Fibroblast of lung (primary cell): ENCODE data around the gene KRAS.

Experiments used
- CTCF ChIP-seq, 2 donors: IDR thresholded peaks in 1 of 2; conservative IDR thresholded peaks in 1 of 2; 1 replicate in 1 of 2; 2 replicates in 1 of 2; pipeline ENCODE4 v1.5.1; 2011 to 2012; ENCODE audit warnings: low read length in 2 of 2, control low read depth in 1 of 2, inconsistent platforms in 1 of 2, low read depth in 1 of 2, mild to moderate bottlenecking in 1 of 2
- EZH2 ChIP-seq: IDR thresholded peaks from 2 replicates; pipeline ENCODE4 v1.5.1; 2012; ENCODE audit warnings: low read length, control low read depth, mild to moderate bottlenecking; ENCODE audit errors: missing control alignments

GRCh38 chr12:25264114-25264513 lies 13.4 kb upstream of the KRAS start:
- TF ChIP-seq EZH2, result no peak
- no peak for TF ChIP-seq CTCF (conservative IDR thresholded peaks at IDR 0.05 in 1 of 2, IDR thresholded peaks at IDR 0.05 in 1 of 2; ENCODE audit: low read depth in 1 of 2, low read length in 2 of 2)
